GM23338 (cell line): ENCODE measurements around the gene DHX58. TPM values are rescaled to one million over a fixed set of nuclear protein-coding genes. Genes with fewer than 3 reads are reported as not detected.

Experiments used
- ATAC-seq: fragments of 200-7000 bp; cut with Tn5 transposase; 3 replicates; pipeline ENCODE4 v1.9.1; 2020
- DNase-seq: peaks from one replicate; pipeline ENCODE4 v3.0.0-alpha.2; 2015; ENCODE audit warnings: low spot score
- H2AFZ ChIP-seq: fragments of 200-600 bp; sonication (generic); 2 replicates; pipeline ENCODE4 v1.8.0; 2016; ENCODE audit warnings: antibody characterized with exemption, mild to moderate bottlenecking, moderate library complexity
- H3F3A ChIP-seq: fragments of 200-600 bp; sonication (generic); replicated peaks from 2 replicates; pipeline ENCODE4 v1.8.0; 2017; ENCODE audit warnings: antibody characterized with exemption, mixed run types, low read depth
- H3K27ac ChIP-seq: fragments of 200-600 bp; sonication (generic); 2 replicates; pipeline ENCODE4 v1.6.1; 2016; ENCODE audit warnings: low read depth
- H3K27me3 ChIP-seq: fragments of 200-600 bp; sonication (generic); 2 replicates; pipeline ENCODE4 v1.8.0; 2016; ENCODE audit warnings: mild to moderate bottlenecking, mixed run types, moderate library complexity; ENCODE audit not compliant: insufficient read depth
- H3K36me3 ChIP-seq: fragments of 200-600 bp; sonication (generic); 2 replicates; pipeline ENCODE4 v1.8.0; 2016; ENCODE audit warnings: mild to moderate bottlenecking; ENCODE audit not compliant: insufficient read depth
- H3K4me1 ChIP-seq: fragments of 200-600 bp; sonication (generic); 2 replicates; pipeline ENCODE4 v1.8.0; 2016; ENCODE audit warnings: mild to moderate bottlenecking, moderate library complexity; ENCODE audit not compliant: insufficient read depth
- H3K4me2 ChIP-seq: fragments of 200-600 bp; sonication (generic); 2 replicates; pipeline ENCODE4 v1.7.1; 2017; ENCODE audit warnings: mixed run types
- H3K4me3 ChIP-seq: fragments of 200-600 bp; sonication (generic); 2 replicates; pipeline ENCODE4 v1.6.1; 2016; ENCODE audit warnings: mixed run types
- H3K79me2 ChIP-seq: fragments of 200-600 bp; sonication (generic); replicated peaks from 2 replicates; pipeline ENCODE4 v1.8.0; 2017; ENCODE audit warnings: mild to moderate bottlenecking; ENCODE audit not compliant: insufficient read depth
- H3K9me2 ChIP-seq: fragments of 200-600 bp; sonication (generic); 2 replicates; pipeline ENCODE4 v1.8.0; 2017; ENCODE audit not compliant: insufficient read depth
- H4K20me1 ChIP-seq: fragments of 200-600 bp; sonication (generic); replicated peaks from 2 replicates; pipeline ENCODE4 v1.8.0; 2017; ENCODE audit warnings: mild to moderate bottlenecking; ENCODE audit not compliant: insufficient read depth
- H3K27ac Mint-ChIP-seq: 2 replicates; pipeline ENCODE4 v1.8.0; 2020; ENCODE audit warnings: inconsistent platforms, mild to moderate bottlenecking, moderate library complexity, mixed read lengths
- H3K27me3 Mint-ChIP-seq: 3 replicates; pipeline ENCODE4 v1.8.0; 2022; ENCODE audit warnings: low read depth, mild to moderate bottlenecking, moderate library complexity, mixed read lengths, inconsistent platforms; ENCODE audit not compliant: insufficient read depth, poor library complexity
- H3K36me3 Mint-ChIP-seq: 3 replicates; pipeline ENCODE4 v1.8.0; 2021; ENCODE audit warnings: low read depth, mild to moderate bottlenecking, inconsistent platforms, moderate library complexity, mixed read lengths
- H3K4me1 Mint-ChIP-seq: 3 replicates; pipeline ENCODE4 v1.8.0; 2020; ENCODE audit warnings: mild to moderate bottlenecking, inconsistent platforms, mixed read lengths
- H3K4me3 Mint-ChIP-seq: 3 replicates; pipeline ENCODE4 v1.8.0; 2021; ENCODE audit warnings: moderate library complexity, mild to moderate bottlenecking, inconsistent platforms, mixed read lengths
- H3K9me3 Mint-ChIP-seq: 3 replicates; pipeline ENCODE4 v1.8.0; 2020; ENCODE audit warnings: moderate library complexity, mild to moderate bottlenecking, inconsistent platforms, mixed read lengths
- CREB1 ChIP-seq: fragments of 250-450 bp; sonication (Bioruptor Pico); IDR thresholded peaks from 2 replicates; pipeline ENCODE4 v1.5.0; 2020; ENCODE audit warnings: low read depth, mild to moderate bottlenecking, moderate library complexity
- CTCF ChIP-seq, 2 experiments: fragments of 200-600 bp in 1 of 2; sonication (generic) in 1 of 2; conservative IDR thresholded peaks; 2 replicates each; pipeline versions ENCODE4 v1.5.1 to v1.6.1; 2016 to 2017; ENCODE audit warnings: antibody characterized with exemption in 2 of 2, low read depth in 2 of 2, mild to moderate bottlenecking in 2 of 2, moderate library complexity in 1 of 2
- ETS1 ChIP-seq: IDR thresholded peaks from 2 replicates; pipeline ENCODE4 v1.6.1; 2016; ENCODE audit warnings: antibody characterized with exemption
- EZH2 ChIP-seq: fragments of 200-600 bp; sonication (generic); IDR thresholded peaks from one replicate; pipeline ENCODE4 v1.8.0; 2017; ENCODE audit warnings: antibody characterized with exemption, mild to moderate bottlenecking, low read depth; ENCODE audit not compliant: unreplicated experiment
- JUNB ChIP-seq: IDR thresholded peaks from one replicate; pipeline ENCODE4 v1.6.1; 2016; ENCODE audit warnings: antibody characterized with exemption; ENCODE audit not compliant: unreplicated experiment
- POLR2AphosphoS5 ChIP-seq: IDR thresholded peaks from 2 replicates; pipeline ENCODE4 v1.6.1; 2016; ENCODE audit warnings: antibody characterized with exemption, low read depth
- REST ChIP-seq: IDR thresholded peaks from one replicate; pipeline ENCODE4 v1.6.1; 2018; ENCODE audit warnings: antibody characterized with exemption; ENCODE audit not compliant: unreplicated experiment
- STAT1 ChIP-seq: IDR thresholded peaks from one replicate; pipeline ENCODE4 v1.6.1; 2016; ENCODE audit warnings: antibody characterized with exemption; ENCODE audit not compliant: unreplicated experiment
- ZNF114 ChIP-seq: fragments of 250-450 bp; sonication (Bioruptor Pico); IDR thresholded peaks from 2 replicates; pipeline ENCODE4 v1.5.0; 2020; ENCODE audit warnings: mild to moderate bottlenecking, moderate library complexity
- ZNF331 ChIP-seq: fragments of 250-450 bp; sonication (Bioruptor Pico); IDR thresholded peaks from 2 replicates; pipeline ENCODE4 v1.5.0; 2020; ENCODE audit warnings: low read depth, mild to moderate bottlenecking, moderate library complexity
- ZNF462 ChIP-seq: fragments of 250-450 bp; sonication (Bioruptor Pico); IDR thresholded peaks from 2 replicates; pipeline ENCODE4 v1.5.0; 2020; ENCODE audit warnings: mild to moderate bottlenecking, moderate library complexity
- polyA plus RNA-seq: library from polyadenylated mRNA; unstranded; fragments of >200 nt; fragmentation: Nextera tagmentation; extraction: Ambion mirVana; gene quantifications from 2 replicates; pipeline ENCODE4 v1.2.1, GENCODE V29; 2016
- total RNA-seq: library from RNA; depleted of rRNA; stranded (reverse); fragments of >200 nt; shearing (Covaris generic); gene quantifications from 2 replicates; pipeline ENCODE4 v1.2.3, GENCODE V29; 2014

DHX58 gene
- total and polyA plus RNA-seq, 2 experiments from 2014 or later, result 4.1 to 6.6 TPM

- no peak for DNase-seq
- Histone ChIP-seq H3K4me3 (no peak overlapping the region), H3K4me1 (peaks cover 9% of the 10 kb centered on the region; the same call in 1 of the 2 replicates), H3K27me3 (0 out of 2 replicates have a peak, but pooled peaks cover 9% of the 10 kb centered on the region), H2AFZ (no peak overlapping the region), H3F3A (no peaks in the 10 kb centered on the region), H3K4me2 (no peak overlapping the region), H3K79me2 (no peaks in the 10 kb centered on the region), H3K9me2 (no peaks in the 10 kb centered on the region), H4K20me1 (no peaks in the 10 kb centered on the region), H3K36me3 (no peaks in the 10 kb centered on the region), H3K27ac (no peak overlapping the region)
- H3K36me3 Mint-ChIP-seq, result no peaks in the 10 kb centered on the region
- H3K4me1 Mint-ChIP-seq, result peaks cover 23% of the 10 kb centered on the region; the same call in 2 of the 3 replicates
- no peaks in the 10 kb centered on the region for H3K9me3 Mint-ChIP-seq
- no peak for ATAC-seq
- no peak overlapping the region for H3K27ac Mint-ChIP-seq
- TF ChIP-seq ZNF462 (CRISPR knock-in tag) (no peak), ETS1 (no peak), ZNF114 (CRISPR knock-in tag) (no peak), CREB1 (CRISPR knock-in tag) (no peak), JUNB (no peak), POLR2AphosphoS5 (no peak), CTCF (conservative IDR thresholded peaks at IDR 0.05; ENCODE audit: low read depth in 2 of 2) (no peak), STAT1 (no peak), REST (no peak), EZH2 (no peak), ZNF331 (CRISPR knock-in tag) (no peak)
- H3K27me3 Mint-ChIP-seq, result peaks cover 17% of the 10 kb centered on the region
- H3K4me3 Mint-ChIP-seq, result no peak overlapping the region
Measured at GRCh38 chr17:42075789-42076188, 36.7 kb downstream of the DHX58 start.
